DND-41 (cell line): ENCODE results near the gene CPAMD8.

ENCODE experiments used
- ATAC-seq: fragments of 200-7000 bp; cut with Tn5 transposase; 3 replicates; pipeline ENCODE4 v1.9.1; 2021; ENCODE audit warnings: low read depth; ENCODE audit not compliant: insufficient read depth
- DNase-seq: peaks from one replicate; pipeline ENCODE4 v3.0.0-alpha.2; 2020
- H2AFZ ChIP-seq: 2 replicates; pipeline ENCODE4 v1.6.0; 2012; ENCODE audit warnings: low read depth, low read length
- H3K27ac ChIP-seq: 2 replicates; pipeline ENCODE4 v1.5.1; 2012; ENCODE audit warnings: low read length, inconsistent platforms
- H3K27me3 ChIP-seq: fragments of 200-600 bp; sonication (generic); 2 replicates; pipeline ENCODE4 v1.6.0; 2012; ENCODE audit warnings: low read length, mild to moderate bottlenecking, inconsistent platforms; ENCODE audit not compliant: insufficient read depth, poor library complexity
- H3K36me3 ChIP-seq: 2 replicates; pipeline ENCODE4 v1.5.1; 2012; ENCODE audit warnings: low read length, inconsistent platforms; ENCODE audit not compliant: insufficient read depth
- H3K4me1 ChIP-seq: 2 replicates; pipeline ENCODE4 v1.5.1; 2012; ENCODE audit warnings: mild to moderate bottlenecking, low read length; ENCODE audit not compliant: insufficient read depth
- H3K4me2 ChIP-seq: 2 replicates; pipeline ENCODE4 v1.6.0; 2012; ENCODE audit warnings: mild to moderate bottlenecking, moderate library complexity, low read length, inconsistent platforms; ENCODE audit not compliant: insufficient read depth
- H3K4me3 ChIP-seq, 2 experiments: fragments of 200-600 bp in 1 of 2; shearing (Covaris generic) in 1 of 2; 2 replicates each; pipeline ENCODE4 v1.5.1; 2012 to 2016; ENCODE audit warnings: inconsistent platforms in 2 of 2, low read length in 2 of 2, mild to moderate bottlenecking in 2 of 2, low read depth in 1 of 2, moderate library complexity in 1 of 2
- H3K79me2 ChIP-seq: 2 replicates; pipeline ENCODE4 v1.6.0; 2012; ENCODE audit warnings: low read length, inconsistent platforms; ENCODE audit not compliant: insufficient read depth
- H3K9ac ChIP-seq: 2 replicates; pipeline ENCODE4 v1.6.0; 2012; ENCODE audit warnings: low read depth, mild to moderate bottlenecking, inconsistent platforms, low read length, moderate library complexity
- H3K9me3 ChIP-seq: 2 replicates; pipeline ENCODE4 v1.5.1; 2012; ENCODE audit warnings: low read length, moderate library complexity, mild to moderate bottlenecking, inconsistent platforms; ENCODE audit not compliant: insufficient read depth, severe bottlenecking
- H4K20me1 ChIP-seq: 2 replicates; pipeline ENCODE4 v1.6.0; 2012; ENCODE audit warnings: low read length; ENCODE audit not compliant: insufficient read depth
- CTCF ChIP-seq: IDR thresholded peaks from 2 replicates; pipeline ENCODE4 v1.5.1; 2012; ENCODE audit warnings: borderline replicate concordance, low read length, moderate library complexity, mild to moderate bottlenecking; ENCODE audit not compliant: poor library complexity, severe bottlenecking; ENCODE audit errors: extremely low read depth
- EZH2 ChIP-seq: IDR thresholded peaks from 3 replicates; pipeline ENCODE4 v1.6.1; 2012; ENCODE audit warnings: borderline replicate concordance, low read depth, mild to moderate bottlenecking, moderate library complexity, low read length, inconsistent platforms; ENCODE audit not compliant: severe bottlenecking

Gene CPAMD8

GRCh38 chr19:16856091-16856490 lies 170.5 kb downstream of the CPAMD8 start:
- Histone ChIP-seq H3K4me3 (no peak overlapping the region), H3K9me3 (no peaks in the 10 kb centered on the region), H3K4me1 (no peaks in the 10 kb centered on the region), H3K27me3 (no peaks in the 10 kb centered on the region), H3K9ac (no peak overlapping the region), H3K27ac (no peak overlapping the region), H3K79me2 (no peaks in the 10 kb centered on the region), H3K36me3 (peaks cover 49% of the 10 kb centered on the region), H3K4me2 (no peak overlapping the region), H4K20me1 (peaks cover 10% of the 10 kb centered on the region), H2AFZ (no peak overlapping the region)
- no peak for DNase-seq
- ATAC-seq: no peak
- TF ChIP-seq EZH2: no peak
- no peak for TF ChIP-seq CTCF

GRCh38 chr19:16853066-16853465 lies 173.5 kb downstream of the CPAMD8 start:
- no peak for DNase-seq
- Histone ChIP-seq H3K9ac (no peak overlapping the region), H3K4me1 (no peaks in the 10 kb centered on the region), H3K27me3 (no peaks in the 10 kb centered on the region), H3K4me3 (no peak overlapping the region), H3K36me3 (peaks cover 68% of the 10 kb centered on the region), H3K4me2 (no peak overlapping the region), H3K27ac (no peak overlapping the region), H3K79me2 (no peaks in the 10 kb centered on the region), H4K20me1 (peaks cover 10% of the 10 kb centered on the region), H3K9me3 (no peaks in the 10 kb centered on the region), H2AFZ (no peak overlapping the region)
- TF ChIP-seq EZH2 (no peak), CTCF (no peak)
- no peak for ATAC-seq

- Histone ChIP-seq H2AFZ (no peak overlapping the region), H3K27me3 (no peaks in the 10 kb centered on the region), H3K36me3 (peaks cover 82% of the 10 kb centered on the region), H3K27ac (no peak overlapping the region), H3K4me3 (no peak overlapping the region), H3K9ac (no peak overlapping the region), H3K4me1 (no peaks in the 10 kb centered on the region), H3K9me3 (no peaks in the 10 kb centered on the region), H4K20me1 (peaks cover 10% of the 10 kb centered on the region), H3K79me2 (no peaks in the 10 kb centered on the region), H3K4me2 (no peak overlapping the region)
- ATAC-seq (no peak), DNase-seq (no peak)
- no peak for TF ChIP-seq EZH2
- no peak for TF ChIP-seq CTCF
Observed at GRCh38 chr19:16851031-16851712, 175.4 kb downstream of the CPAMD8 start.

- H3K36me3 ChIP-seq: peaks cover 91% of the 10 kb centered on the region
- DNase-seq (no peak), ATAC-seq (no peak)
- no peaks in the 10 kb centered on the region for H3K79me2 ChIP-seq
- TF ChIP-seq CTCF: no peak
- no peak for TF ChIP-seq EZH2
- no peak overlapping the region for H3K9ac ChIP-seq
- no peak overlapping the region for H3K4me3 ChIP-seq
- H3K9me3 ChIP-seq: no peaks in the 10 kb centered on the region
- no peak overlapping the region for H3K4me2 ChIP-seq
- H3K4me1 ChIP-seq: no peaks in the 10 kb centered on the region
- H4K20me1 ChIP-seq: peaks cover 10% of the 10 kb centered on the region
- no peaks in the 10 kb centered on the region for H3K27me3 ChIP-seq
- H3K27ac ChIP-seq: no peak overlapping the region
- H2AFZ ChIP-seq: no peak overlapping the region
Observed at GRCh38 chr19:16850133-16850532, 176.5 kb downstream of the CPAMD8 start.
